Trophoblast cell (in vitro differentiated cells and primary cell): ENCODE data around the gene GSTM4.
"Not testable (repeated sequence)": the region's sequence is repeated elsewhere in the genome, so short reads cannot be mapped to it uniquely, and the experiment has no call there.

Source experiments
- DNase-seq, 2 donors: peaks; one replicate each; pipeline ENCODE4 v3.0.0-alpha.2; 2016
- H2AFZ ChIP-seq: 2 replicates; pipeline ENCODE4 v1.6.1; 2013; ENCODE audit warnings: low read length, moderate library complexity, mild to moderate bottlenecking; ENCODE audit not compliant: insufficient read depth, poor library complexity
- H2AK5ac ChIP-seq: 2 replicates; pipeline ENCODE4 v1.6.1; 2013; ENCODE audit warnings: mild to moderate bottlenecking, low read length
- H2BK120ac ChIP-seq: 2 replicates; pipeline ENCODE4 v1.6.1; 2013; ENCODE audit warnings: low read length, mild to moderate bottlenecking, moderate library complexity; ENCODE audit not compliant: insufficient read depth, poor library complexity
- H2BK12ac ChIP-seq: 2 replicates; pipeline ENCODE4 v1.6.1; 2013; ENCODE audit warnings: mild to moderate bottlenecking, low read length, moderate library complexity
- H2BK5ac ChIP-seq: 2 replicates; pipeline ENCODE4 v1.6.1; 2013; ENCODE audit warnings: low read length, low read depth, moderate library complexity, mild to moderate bottlenecking; ENCODE audit not compliant: poor library complexity
- H3K14ac ChIP-seq: 2 replicates; pipeline ENCODE4 v1.6.1; 2013; ENCODE audit warnings: mild to moderate bottlenecking, low read length
- H3K18ac ChIP-seq: 2 replicates; pipeline ENCODE4 v1.6.1; 2013; ENCODE audit warnings: mild to moderate bottlenecking, low read length
- H3K23ac ChIP-seq: 2 replicates; pipeline ENCODE4 v1.6.1; 2013; ENCODE audit warnings: low read length
- H3K27ac ChIP-seq: 2 replicates; pipeline ENCODE4 v1.5.1; 2013; ENCODE audit warnings: low read depth, mild to moderate bottlenecking, inconsistent platforms, low read length, moderate library complexity
- H3K27me3 ChIP-seq: 2 replicates; pipeline ENCODE4 v1.6.1; 2013; ENCODE audit warnings: inconsistent platforms, mild to moderate bottlenecking, low read length, moderate library complexity; ENCODE audit not compliant: insufficient read depth
- H3K36me3 ChIP-seq, 2 experiments: 1 replicate in 1 of 2; 2 replicates in 1 of 2; pipeline ENCODE4 v1.6.1; 2013; ENCODE audit warnings: low read length in 2 of 2, mild to moderate bottlenecking in 2 of 2, moderate library complexity in 1 of 2; ENCODE audit not compliant: insufficient read depth in 2 of 2, control insufficient read depth in 1 of 2
- H3K4ac ChIP-seq: 2 replicates; pipeline ENCODE4 v1.6.1; 2013; ENCODE audit warnings: low read depth, mild to moderate bottlenecking, low read length, moderate library complexity
- H3K4me1 ChIP-seq, 2 experiments: 1 replicate in 1 of 2; 2 replicates in 1 of 2; pipeline ENCODE4 v1.6.1; 2013; ENCODE audit warnings: low read length in 2 of 2, mild to moderate bottlenecking in 2 of 2, moderate library complexity in 1 of 2; ENCODE audit not compliant: insufficient read depth in 2 of 2, control insufficient read depth in 1 of 2
- H3K4me2 ChIP-seq: 2 replicates; pipeline ENCODE4 v1.6.1; 2013; ENCODE audit warnings: inconsistent platforms, mild to moderate bottlenecking, low read length, moderate library complexity
- H3K4me3 ChIP-seq: 2 replicates; pipeline ENCODE4 v1.5.1; 2013; ENCODE audit warnings: mild to moderate bottlenecking, low read depth, low read length, inconsistent platforms
- H3K79me1 ChIP-seq: one replicate; pipeline ENCODE4 v1.6.1; 2013; ENCODE audit warnings: low read length
- H3K79me2 ChIP-seq: 2 replicates; pipeline ENCODE4 v1.6.1; 2013; ENCODE audit warnings: low read length, mild to moderate bottlenecking; ENCODE audit not compliant: control insufficient read depth, insufficient read depth, poor library complexity
- H3K9ac ChIP-seq: 2 replicates; pipeline ENCODE4 v1.6.1; 2013; ENCODE audit warnings: mild to moderate bottlenecking, low read length
- H3K9me3 ChIP-seq: 2 replicates; pipeline ENCODE4 v1.6.1; 2013; ENCODE audit warnings: low read depth, mild to moderate bottlenecking, control low read depth, inconsistent platforms, low read length; ENCODE audit not compliant: insufficient read depth
- H4K12ac ChIP-seq: 2 replicates; pipeline ENCODE4 v1.6.1; 2013; ENCODE audit warnings: low read depth, mild to moderate bottlenecking, low read length, moderate library complexity
- H4K8ac ChIP-seq: 2 replicates; pipeline ENCODE4 v1.6.1; 2013; ENCODE audit warnings: low read depth, mild to moderate bottlenecking, low read length, moderate library complexity
- H4K91ac ChIP-seq: one replicate; pipeline ENCODE4 v1.6.1; 2013; ENCODE audit warnings: low read depth, mild to moderate bottlenecking, low read length, moderate library complexity
- WGBS: extraction: QIAGEN DNeasy Blood & Tissue Kit; methylation state at CpG from one replicate; pipeline ENCODE4 v1.1.7; 2013; ENCODE audit warnings: missing lambda C conversion rate; ENCODE audit not compliant: insufficient read length, insufficient coverage; ENCODE audit errors: extremely low coverage; 5-methylcytosine and 5-hydroxymethylcytosine counted together

GSTM4 gene

GRCh38 chr1:109669949-109670302, 14.0 kb downstream of the GSTM4 start:
- H3K79me2 ChIP-seq, H3K4me2 ChIP-seq, H4K8ac ChIP-seq, H3K4me3 ChIP-seq, H3K27me3 ChIP-seq, H4K91ac ChIP-seq, H3K36me3 ChIP-seq, DNase-seq, H3K4me1 ChIP-seq, H2BK5ac ChIP-seq, H3K4ac ChIP-seq, H3K18ac ChIP-seq, H2AK5ac ChIP-seq, H3K9ac ChIP-seq, H3K79me1 ChIP-seq, H2BK12ac ChIP-seq, H3K23ac ChIP-seq, H3K27ac ChIP-seq, H3K9me3 ChIP-seq, H2BK120ac ChIP-seq, H3K14ac ChIP-seq, H2AFZ ChIP-seq, H4K12ac ChIP-seq: not testable (repeated sequence)
- WGBS = no CpG with 5 or more reads among the region's 5 CpGs

- no peak overlapping the region for H3K9ac ChIP-seq
- peaks cover 0 to 3% of the 10 kb centered on the region in 2 experiments for H3K4me1 ChIP-seq
- H4K8ac ChIP-seq = no peak overlapping the region
- H3K27ac ChIP-seq = no peak overlapping the region
- no peak overlapping the region for H3K14ac ChIP-seq
- no peak overlapping the region for H3K18ac ChIP-seq
- no peaks in the 10 kb centered on the region for H3K36me3 ChIP-seq
- no peaks in the 10 kb centered on the region for H3K9me3 ChIP-seq
- no peak for DNase-seq
- no peak overlapping the region for H3K4me2 ChIP-seq
- no peak overlapping the region for H2AFZ ChIP-seq
- H3K4me3 ChIP-seq = no peak overlapping the region
- no peak overlapping the region for H2AK5ac ChIP-seq
- no peak overlapping the region for H2BK12ac ChIP-seq
- no peak overlapping the region for H4K12ac ChIP-seq
- WGBS = no CpG with 5 or more reads among the region's 5 CpGs
- no peaks in the 10 kb centered on the region for H3K79me2 ChIP-seq
- no peak overlapping the region for H3K4ac ChIP-seq
- no peaks in the 10 kb centered on the region for H3K79me1 ChIP-seq
- H4K91ac ChIP-seq = no peak overlapping the region
- H2BK120ac ChIP-seq = no peak overlapping the region
- no peak overlapping the region for H2BK5ac ChIP-seq
- H3K23ac ChIP-seq = no peak overlapping the region
- H3K27me3 ChIP-seq = no peaks in the 10 kb centered on the region
Observed at GRCh38 chr1:109671067-109671466, 15.2 kb downstream of the GSTM4 start.

GRCh38 chr1:109673861-109674260, 18.0 kb downstream of the GSTM4 start:
- not testable (repeated sequence) for H4K91ac ChIP-seq, H3K79me2 ChIP-seq, H3K36me3 ChIP-seq, H3K14ac ChIP-seq, H2AFZ ChIP-seq, H3K23ac ChIP-seq, H3K27me3 ChIP-seq, H3K4me3 ChIP-seq, H3K18ac ChIP-seq, H3K9me3 ChIP-seq, H2BK120ac ChIP-seq, DNase-seq, H3K79me1 ChIP-seq, H2BK12ac ChIP-seq, H3K27ac ChIP-seq, H3K4me2 ChIP-seq, H4K8ac ChIP-seq, H3K9ac ChIP-seq, H2BK5ac ChIP-seq, H3K4me1 ChIP-seq, H3K4ac ChIP-seq, H4K12ac ChIP-seq, H2AK5ac ChIP-seq
- no CpG with 5 or more reads among the region's 2 CpGs for WGBS

GRCh38 chr1:109676683-109677381, 20.9 kb downstream of the GSTM4 start:
- H3K18ac ChIP-seq, H3K23ac ChIP-seq, H4K8ac ChIP-seq, H3K9me3 ChIP-seq, H3K4me1 ChIP-seq, H4K91ac ChIP-seq, H3K9ac ChIP-seq, H3K14ac ChIP-seq, H4K12ac ChIP-seq, H3K79me1 ChIP-seq, H3K4ac ChIP-seq, H2BK12ac ChIP-seq, H3K4me3 ChIP-seq, H2AFZ ChIP-seq, H2BK120ac ChIP-seq, H2AK5ac ChIP-seq, H3K79me2 ChIP-seq, H3K4me2 ChIP-seq, H3K27me3 ChIP-seq, DNase-seq, H3K27ac ChIP-seq, H3K36me3 ChIP-seq, H2BK5ac ChIP-seq: not testable (repeated sequence)
- no CpG with 5 or more reads among the region's 3 CpGs for WGBS
